K562 (cell line): Measurements from ENCODE around the gene VCX3B.

Experiments
- BRF2 ChIP-seq: IDR thresholded peaks from 3 replicates; pipeline ENCODE4 v1.6.1; 2011; ENCODE audit warnings: borderline replicate concordance, mild to moderate bottlenecking; ENCODE audit not compliant: insufficient read length, insufficient read depth
- CTCF ChIP-seq, 3 experiments: IDR thresholded peaks in 2 of 3; conservative IDR thresholded peaks in 1 of 3; 2 replicates each; pipeline ENCODE4 v1.5.1; 2011 to 2012; ENCODE audit warnings: low read length in 3 of 3, mild to moderate bottlenecking in 3 of 3, control low read depth in 2 of 3, improper control_type of control experiment in 1 of 3, inconsistent platforms in 1 of 3, low read depth in 1 of 3, mixed read lengths in 1 of 3, moderate library complexity in 1 of 3; ENCODE audit not compliant: insufficient read depth in 2 of 3
- JUND ChIP-seq, 2 experiments: IDR thresholded peaks; 2 replicates in 1 of 2; 3 replicates in 1 of 2; pipeline ENCODE4 v1.6.1; 2011; ENCODE audit warnings: borderline replicate concordance in 2 of 2, low read depth in 2 of 2, low read length in 2 of 2, improper control_type of control experiment in 1 of 2, missing biosample characterization in 1 of 2, missing genetic modification characterization in 1 of 2, missing genetic modification reagents in 1 of 2
- PML ChIP-seq: IDR thresholded peaks from 2 replicates; pipeline ENCODE4 v1.6.1; 2012; ENCODE audit warnings: low read length, inconsistent platforms
- POLR2AphosphoS5 ChIP-seq: IDR thresholded peaks from 2 replicates; pipeline ENCODE4 v1.6.1; 2011; ENCODE audit warnings: mild to moderate bottlenecking, low read depth, low read length, moderate library complexity; ENCODE audit not compliant: control insufficient read depth, insufficient read depth
- PPARD ChIP-seq: fragments of 250-450 bp; sonication (Bioruptor Pico); IDR thresholded peaks from 2 replicates; pipeline ENCODE4 v1.8.0; 2022; ENCODE audit warnings: inconsistent platforms, mild to moderate bottlenecking, moderate library complexity
- SETDB1 ChIP-seq: IDR thresholded peaks from one replicate; pipeline ENCODE4 v1.6.1; 2012; ENCODE audit warnings: low read length, control low read depth, inconsistent platforms
- USF1 ChIP-seq: sonication (generic); formaldehyde crosslinking; IDR thresholded peaks from 2 replicates; pipeline ENCODE4 v1.9.0; 2022; ENCODE audit warnings: mild to moderate bottlenecking, missing genetic modification reagents
- ZNF384 ChIP-seq: IDR thresholded peaks from 2 replicates; pipeline ENCODE4 v1.6.1; 2012; ENCODE audit warnings: low read depth, low read length, improper control_type of control experiment
- TF ChIP-seq, protein P1 (sequence below), 2 experiments: fragments of 450-650 bp; formaldehyde crosslinking in 1 of 2; IDR thresholded peaks; 2 replicates each; pipeline versions ENCODE4 v1.4.0 to v1.6.1; 2014 to 2020; ENCODE audit warnings: mild to moderate bottlenecking in 2 of 2, borderline replicate concordance in 1 of 2, low read depth in 1 of 2

DNA sequence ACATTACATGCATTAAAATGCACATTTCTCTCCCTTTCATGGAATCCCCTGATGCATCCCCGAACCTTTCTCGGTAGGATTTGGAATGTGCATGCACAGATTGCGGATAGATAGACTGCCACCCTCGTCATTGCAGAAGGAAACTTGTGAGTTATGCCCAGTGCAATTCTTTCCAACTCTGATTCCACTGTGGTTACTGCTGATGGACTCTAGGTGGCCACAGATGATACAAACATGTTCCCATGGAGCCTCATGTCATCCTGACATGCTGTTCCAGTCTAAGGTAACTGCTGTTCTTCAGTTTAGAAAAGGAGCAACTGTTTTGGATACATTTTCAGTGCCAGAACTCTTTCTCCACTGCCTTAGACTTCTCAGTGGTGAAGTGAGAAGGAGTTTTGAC lies 9.1 kb upstream of the VCX3B start:
- no peak for TF ChIP-seq ZNF384
- TF ChIP-seq PPARD: no peak
- TF ChIP-seq, protein P1, sequence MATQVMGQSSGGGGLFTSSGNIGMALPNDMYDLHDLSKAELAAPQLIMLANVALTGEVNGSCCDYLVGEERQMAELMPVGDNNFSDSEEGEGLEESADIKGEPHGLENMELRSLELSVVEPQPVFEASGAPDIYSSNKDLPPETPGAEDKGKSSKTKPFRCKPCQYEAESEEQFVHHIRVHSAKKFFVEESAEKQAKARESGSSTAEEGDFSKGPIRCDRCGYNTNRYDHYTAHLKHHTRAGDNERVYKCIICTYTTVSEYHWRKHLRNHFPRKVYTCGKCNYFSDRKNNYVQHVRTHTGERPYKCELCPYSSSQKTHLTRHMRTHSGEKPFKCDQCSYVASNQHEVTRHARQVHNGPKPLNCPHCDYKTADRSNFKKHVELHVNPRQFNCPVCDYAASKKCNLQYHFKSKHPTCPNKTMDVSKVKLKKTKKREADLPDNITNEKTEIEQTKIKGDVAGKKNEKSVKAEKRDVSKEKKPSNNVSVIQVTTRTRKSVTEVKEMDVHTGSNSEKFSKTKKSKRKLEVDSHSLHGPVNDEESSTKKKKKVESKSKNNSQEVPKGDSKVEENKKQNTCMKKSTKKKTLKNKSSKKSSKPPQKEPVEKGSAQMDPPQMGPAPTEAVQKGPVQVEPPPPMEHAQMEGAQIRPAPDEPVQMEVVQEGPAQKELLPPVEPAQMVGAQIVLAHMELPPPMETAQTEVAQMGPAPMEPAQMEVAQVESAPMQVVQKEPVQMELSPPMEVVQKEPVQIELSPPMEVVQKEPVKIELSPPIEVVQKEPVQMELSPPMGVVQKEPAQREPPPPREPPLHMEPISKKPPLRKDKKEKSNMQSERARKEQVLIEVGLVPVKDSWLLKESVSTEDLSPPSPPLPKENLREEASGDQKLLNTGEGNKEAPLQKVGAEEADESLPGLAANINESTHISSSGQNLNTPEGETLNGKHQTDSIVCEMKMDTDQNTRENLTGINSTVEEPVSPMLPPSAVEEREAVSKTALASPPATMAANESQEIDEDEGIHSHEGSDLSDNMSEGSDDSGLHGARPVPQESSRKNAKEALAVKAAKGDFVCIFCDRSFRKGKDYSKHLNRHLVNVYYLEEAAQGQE (IDR thresholded peaks at IDR 0.05; ENCODE audit: borderline replicate concordance): no peak
- TF ChIP-seq, protein P1 (CRISPR knock-in tag; IDR thresholded peaks at IDR 0.05; ENCODE audit: low read depth): no peak
- no peak for TF ChIP-seq POLR2AphosphoS5
- TF ChIP-seq CTCF (IDR thresholded peaks at IDR 0.05 in 2 of 3, conservative IDR thresholded peaks at IDR 0.05 in 1 of 3; ENCODE audit: insufficient read depth in 2 of 3, low read depth in 1 of 3, low read length in 3 of 3): no peak
- TF ChIP-seq JUND (IDR thresholded peaks at IDR 0.05; ENCODE audit: borderline replicate concordance, low read depth, low read length): no peak
- no peak for TF ChIP-seq JUND (tag; IDR thresholded peaks at IDR 0.05; ENCODE audit: borderline replicate concordance, low read depth, low read length)
- TF ChIP-seq USF1 (CRISPR knock-in tag): no peak
- no peak for TF ChIP-seq BRF2
- TF ChIP-seq SETDB1: no peak
- no peak for TF ChIP-seq PML
